ENCODE data around the gene CPEB3. TPM values are rescaled to one million over a fixed set of nuclear protein-coding genes. Genes with fewer than 3 reads are reported as not detected.

Gene CPEB3
- total and polyA plus RNA-seq, 9 of the 15 experiments (the other 6 are each of a cell fraction or from before 2014, with no cell fraction given): 0.15 to 1.2 (median 0.51) TPM

GRCh38 chr10:92164036-92164696 lies 126.7 kb downstream of the CPEB3 start:
- in situ Hi-C loops (cut with MboI) (no loop called here), intact Hi-C loops (cut with micrococcal nuclease) (no loop called here)
- Histone ChIP-seq H3K9me3 (replicated peaks; ENCODE audit: control insufficient read depth, insufficient read depth, low read depth, low read length) (no peaks in the 10 kb centered on the region), H3K4me1 (replicated peaks in 1 of 2; ENCODE audit: control insufficient read depth in 2 of 2, insufficient read depth in 2 of 2, low read length in 2 of 2) (no peaks in the 10 kb centered on the region), H3K27me3 (ENCODE audit: control insufficient read depth in 2 of 2, insufficient read depth in 2 of 2, low read length in 2 of 2) (no peaks in the 10 kb centered on the region), H3K4me2 (ENCODE audit: insufficient read depth, low read length) (no peak overlapping the region), H2AFZ (ENCODE audit: low read depth, low read length) (no peak overlapping the region), H3K27ac (ENCODE audit: extremely low read depth, low read depth, low read length) (no peak overlapping the region), H3K79me2 (ENCODE audit: control insufficient read depth, insufficient read depth, low read length) (no peaks in the 10 kb centered on the region), H3K4me3 (no peak overlapping the region), H4K20me1 (replicated peaks; ENCODE audit: control insufficient read depth, insufficient read depth, low read length) (no peaks in the 10 kb centered on the region), H3K9ac (ENCODE audit: insufficient read depth in 1 of 2, low read depth in 2 of 2, low read length in 2 of 2) (no peak overlapping the region), H3K9me1 (ENCODE audit: control insufficient read depth, insufficient read depth, low read length) (no peaks in the 10 kb centered on the region), H3K36me3 (ENCODE audit: control insufficient read depth, insufficient read depth, low read length) (no peaks in the 10 kb centered on the region; the same call in 2 of the 3 replicates)
- ChIA-PET POLR2A (no interaction called here), CTCF (ENCODE audit: low intra/inter-chr PET ratio) (no interaction called here)
- no peak for ATAC-seq
- no peak for TF ChIP-seq POLR2AphosphoS5 (IDR thresholded peaks at IDR 0.05; ENCODE audit: control insufficient read depth, insufficient read depth, low read depth, low read length)
- no peak for TF ChIP-seq MGA (IDR thresholded peaks at IDR 0.05)
- TF ChIP-seq COPS2 (conservative IDR thresholded peaks at IDR 0.05): no peak
- TF ChIP-seq EP300 (IDR thresholded peaks at IDR 0.05; ENCODE audit: low read length): no peak
- FAIRE-seq: no peak
- no peak for DNase-seq (ENCODE audit: extremely low read depth in 1 of 4, low spot score in 3 of 4)
- WGBS (ENCODE audit: insufficient coverage, low coverage, missing lambda C conversion rate): 25% methylated on average over 5 of the region's 5 CpGs
- no TSS peak for BruUV-seq (replicated peaks)

All from K562 (cell line).